GM23338 (cell line): ENCODE data around the gene KCNIP1. TPM values are rescaled to one million over a fixed set of nuclear protein-coding genes. Genes with fewer than 3 reads are reported as not detected.
A peak's percentile ranks its signal among the peaks of the same experiment; 100 is the strongest.

Experiments
- ATAC-seq: fragments of 200-7000 bp; cut with Tn5 transposase; 3 replicates; pipeline ENCODE4 v1.9.1; 2020
- DNase-seq: peaks from one replicate; pipeline ENCODE4 v3.0.0-alpha.2; 2015; ENCODE audit warnings: low spot score
- H2AFZ ChIP-seq: fragments of 200-600 bp; sonication (generic); 2 replicates; pipeline ENCODE4 v1.8.0; 2016; ENCODE audit warnings: antibody characterized with exemption, mild to moderate bottlenecking, moderate library complexity
- H3F3A ChIP-seq: fragments of 200-600 bp; sonication (generic); replicated peaks from 2 replicates; pipeline ENCODE4 v1.8.0; 2017; ENCODE audit warnings: antibody characterized with exemption, mixed run types, low read depth
- H3K27ac ChIP-seq: fragments of 200-600 bp; sonication (generic); 2 replicates; pipeline ENCODE4 v1.6.1; 2016; ENCODE audit warnings: low read depth
- H3K27me3 ChIP-seq: fragments of 200-600 bp; sonication (generic); 2 replicates; pipeline ENCODE4 v1.8.0; 2016; ENCODE audit warnings: mild to moderate bottlenecking, mixed run types, moderate library complexity; ENCODE audit not compliant: insufficient read depth
- H3K36me3 ChIP-seq: fragments of 200-600 bp; sonication (generic); 2 replicates; pipeline ENCODE4 v1.8.0; 2016; ENCODE audit warnings: mild to moderate bottlenecking; ENCODE audit not compliant: insufficient read depth
- H3K4me1 ChIP-seq: fragments of 200-600 bp; sonication (generic); 2 replicates; pipeline ENCODE4 v1.8.0; 2016; ENCODE audit warnings: mild to moderate bottlenecking, moderate library complexity; ENCODE audit not compliant: insufficient read depth
- H3K4me2 ChIP-seq: fragments of 200-600 bp; sonication (generic); 2 replicates; pipeline ENCODE4 v1.7.1; 2017; ENCODE audit warnings: mixed run types
- H3K4me3 ChIP-seq: fragments of 200-600 bp; sonication (generic); 2 replicates; pipeline ENCODE4 v1.6.1; 2016; ENCODE audit warnings: mixed run types
- H3K79me2 ChIP-seq: fragments of 200-600 bp; sonication (generic); replicated peaks from 2 replicates; pipeline ENCODE4 v1.8.0; 2017; ENCODE audit warnings: mild to moderate bottlenecking; ENCODE audit not compliant: insufficient read depth
- H3K9me2 ChIP-seq: fragments of 200-600 bp; sonication (generic); 2 replicates; pipeline ENCODE4 v1.8.0; 2017; ENCODE audit not compliant: insufficient read depth
- H4K20me1 ChIP-seq: fragments of 200-600 bp; sonication (generic); replicated peaks from 2 replicates; pipeline ENCODE4 v1.8.0; 2017; ENCODE audit warnings: mild to moderate bottlenecking; ENCODE audit not compliant: insufficient read depth
- H3K27ac Mint-ChIP-seq: 2 replicates; pipeline ENCODE4 v1.8.0; 2020; ENCODE audit warnings: inconsistent platforms, mild to moderate bottlenecking, moderate library complexity, mixed read lengths
- H3K27me3 Mint-ChIP-seq: 3 replicates; pipeline ENCODE4 v1.8.0; 2022; ENCODE audit warnings: low read depth, mild to moderate bottlenecking, moderate library complexity, mixed read lengths, inconsistent platforms; ENCODE audit not compliant: insufficient read depth, poor library complexity
- H3K36me3 Mint-ChIP-seq: 3 replicates; pipeline ENCODE4 v1.8.0; 2021; ENCODE audit warnings: low read depth, mild to moderate bottlenecking, inconsistent platforms, moderate library complexity, mixed read lengths
- H3K4me1 Mint-ChIP-seq: 3 replicates; pipeline ENCODE4 v1.8.0; 2020; ENCODE audit warnings: mild to moderate bottlenecking, inconsistent platforms, mixed read lengths
- H3K4me3 Mint-ChIP-seq: 3 replicates; pipeline ENCODE4 v1.8.0; 2021; ENCODE audit warnings: moderate library complexity, mild to moderate bottlenecking, inconsistent platforms, mixed read lengths
- H3K9me3 Mint-ChIP-seq: 3 replicates; pipeline ENCODE4 v1.8.0; 2020; ENCODE audit warnings: moderate library complexity, mild to moderate bottlenecking, inconsistent platforms, mixed read lengths
- CREB1 ChIP-seq: fragments of 250-450 bp; sonication (Bioruptor Pico); IDR thresholded peaks from 2 replicates; pipeline ENCODE4 v1.5.0; 2020; ENCODE audit warnings: low read depth, mild to moderate bottlenecking, moderate library complexity
- EZH2 ChIP-seq: fragments of 200-600 bp; sonication (generic); IDR thresholded peaks from one replicate; pipeline ENCODE4 v1.8.0; 2017; ENCODE audit warnings: antibody characterized with exemption, mild to moderate bottlenecking, low read depth; ENCODE audit not compliant: unreplicated experiment
- EZH2phosphoT487 ChIP-seq: fragments of 200-600 bp; sonication (generic); IDR thresholded peaks from one replicate; pipeline ENCODE4 v1.8.1; 2018; ENCODE audit warnings: antibody characterized with exemption; ENCODE audit not compliant: unreplicated experiment
- JUNB ChIP-seq: IDR thresholded peaks from one replicate; pipeline ENCODE4 v1.6.1; 2016; ENCODE audit warnings: antibody characterized with exemption; ENCODE audit not compliant: unreplicated experiment
- NANOG ChIP-seq: IDR thresholded peaks from 2 replicates; pipeline ENCODE4 v1.6.1; 2016; ENCODE audit warnings: antibody characterized with exemption, borderline replicate concordance
- POLR2AphosphoS5 ChIP-seq: IDR thresholded peaks from 2 replicates; pipeline ENCODE4 v1.6.1; 2016; ENCODE audit warnings: antibody characterized with exemption, low read depth
- STAT1 ChIP-seq: IDR thresholded peaks from one replicate; pipeline ENCODE4 v1.6.1; 2016; ENCODE audit warnings: antibody characterized with exemption; ENCODE audit not compliant: unreplicated experiment
- ZNF114 ChIP-seq: fragments of 250-450 bp; sonication (Bioruptor Pico); IDR thresholded peaks from 2 replicates; pipeline ENCODE4 v1.5.0; 2020; ENCODE audit warnings: mild to moderate bottlenecking, moderate library complexity
- ZNF331 ChIP-seq: fragments of 250-450 bp; sonication (Bioruptor Pico); IDR thresholded peaks from 2 replicates; pipeline ENCODE4 v1.5.0; 2020; ENCODE audit warnings: low read depth, mild to moderate bottlenecking, moderate library complexity
- polyA plus RNA-seq: library from polyadenylated mRNA; unstranded; fragments of >200 nt; fragmentation: Nextera tagmentation; extraction: Ambion mirVana; gene quantifications from 2 replicates; pipeline ENCODE4 v1.2.1, GENCODE V29; 2016
- total RNA-seq: library from RNA; depleted of rRNA; stranded (reverse); fragments of >200 nt; shearing (Covaris generic); gene quantifications from 2 replicates; pipeline ENCODE4 v1.2.3, GENCODE V29; 2014
- TF ChIP-seq, protein P1 (sequence below), 2 experiments: fragments of 200-600 bp in 1 of 2; sonication (generic) in 1 of 2; conservative IDR thresholded peaks; 2 replicates each; pipeline versions ENCODE4 v1.5.1 to v1.6.1; 2016 to 2017; ENCODE audit warnings: antibody characterized with exemption in 2 of 2, low read depth in 2 of 2, mild to moderate bottlenecking in 2 of 2, moderate library complexity in 1 of 2
- TF ChIP-seq, protein P2 (sequence below): IDR thresholded peaks from one replicate; pipeline ENCODE4 v1.6.1; 2018; ENCODE audit warnings: antibody characterized with exemption; ENCODE audit not compliant: unreplicated experiment
- TF ChIP-seq, protein P3 (sequence below): IDR thresholded peaks from 2 replicates; pipeline ENCODE4 v1.6.1; 2016; ENCODE audit warnings: antibody characterized with exemption

Gene KCNIP1
- total and polyA plus RNA-seq, 2 experiments from 2014 or later = 0.31 to 0.87 TPM

DNA sequence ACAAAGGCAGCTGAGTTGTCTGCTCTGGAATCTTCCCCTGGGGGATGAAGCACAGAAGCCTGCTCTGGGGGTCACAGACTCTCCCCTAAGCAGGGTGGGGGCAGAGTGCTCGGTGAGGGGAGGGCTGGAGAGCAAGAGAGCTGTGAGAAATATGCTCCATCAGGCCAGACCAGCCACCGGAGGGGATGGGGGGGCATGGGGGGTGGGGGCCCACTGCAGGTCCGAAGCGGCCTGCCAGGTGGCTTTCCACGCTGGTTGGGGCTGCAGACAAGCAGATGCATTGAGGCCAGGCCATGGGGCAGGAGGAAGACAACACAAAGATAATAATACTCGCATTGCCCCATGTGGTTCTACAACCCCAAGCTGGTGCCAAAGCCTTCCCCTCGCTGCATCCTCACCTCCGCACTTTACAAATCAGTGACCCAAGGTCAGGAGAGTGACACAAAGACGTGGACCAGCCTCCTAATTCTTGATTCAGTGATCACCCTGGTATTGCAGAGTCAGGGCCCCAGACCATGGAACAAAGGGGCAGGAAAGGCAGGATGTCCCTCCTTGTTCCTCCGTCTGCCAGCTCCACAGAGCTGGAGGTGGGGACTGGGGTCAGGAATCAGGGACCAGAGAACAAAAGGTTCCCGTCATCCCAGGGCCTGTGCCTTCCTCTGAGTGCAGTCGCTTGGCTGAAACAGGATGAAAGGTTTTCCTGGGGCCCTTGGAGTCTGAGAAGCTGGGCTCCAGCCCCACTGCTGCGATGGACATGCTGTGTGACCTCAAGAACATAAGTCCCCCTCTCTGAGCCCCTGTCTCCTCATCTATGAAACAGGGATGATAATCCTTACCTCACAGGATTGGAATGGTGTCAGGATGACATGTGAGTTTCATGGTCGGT, 242.5 kb downstream of the KCNIP1 start:
- Histone ChIP-seq H4K20me1 (no peaks in the 10 kb centered on the region), H3K27me3 (no peaks in the 10 kb centered on the region), H3K4me1 (peaks cover 29% of the 10 kb centered on the region), H3F3A (peaks cover 24% of the 10 kb centered on the region), H2AFZ (no peak overlapping the region), H3K4me3 (no peak overlapping the region), H3K79me2 (no peaks in the 10 kb centered on the region), H3K36me3 (no peaks in the 10 kb centered on the region), H3K9me2 (peaks cover 11% of the 10 kb centered on the region; the same call in 1 of the 2 replicates), H3K27ac (peak overlapping the region; percentile 97), H3K4me2 (no peak overlapping the region)
- peak; percentile 14 for DNase-seq
- peaks cover 6% of the 10 kb centered on the region; the same call in 2 of the 3 replicates for H3K9me3 Mint-ChIP-seq
- ATAC-seq = no peak
- TF ChIP-seq POLR2AphosphoS5 = 0 out of 2 replicates have a peak, but pooled peaks have one; percentile 5
- no peak for TF ChIP-seq ZNF331 (CRISPR knock-in tag)
- H3K4me1 Mint-ChIP-seq = peaks cover 49% of the 10 kb centered on the region
- H3K4me3 Mint-ChIP-seq = no peak overlapping the region
- peaks cover 6% of the 10 kb centered on the region for H3K36me3 Mint-ChIP-seq
- peaks cover 17% of the 10 kb centered on the region for H3K27me3 Mint-ChIP-seq
- H3K27ac Mint-ChIP-seq = peak overlapping the region; percentile 95

DNA sequence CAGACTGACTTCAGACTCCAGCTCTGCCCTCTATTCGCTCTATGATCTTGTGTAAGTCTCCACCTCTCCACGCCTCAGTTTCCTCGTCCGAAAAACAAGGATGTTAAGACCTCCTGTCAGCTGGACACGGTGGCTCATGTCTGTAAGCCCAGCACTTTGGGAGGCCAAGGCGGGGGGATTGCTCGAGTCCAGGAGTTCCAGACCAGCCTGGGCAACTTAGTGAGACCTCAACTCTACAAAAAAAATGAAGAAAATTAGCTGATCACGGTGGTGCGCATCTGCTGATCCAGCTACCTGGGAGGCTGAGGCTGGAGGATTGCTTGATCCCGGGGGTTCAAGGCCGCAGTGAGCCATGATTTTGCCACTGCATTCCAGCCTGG, 243.1 kb downstream of the KCNIP1 start:
- H3K9me3 Mint-ChIP-seq = peaks cover 6% of the 10 kb centered on the region; the same call in 2 of the 3 replicates
- Histone ChIP-seq H3K36me3 (no peaks in the 10 kb centered on the region), H2AFZ (no peak overlapping the region), H3K4me2 (no peak overlapping the region), H3K79me2 (no peaks in the 10 kb centered on the region), H3F3A (peaks cover 24% of the 10 kb centered on the region), H3K27me3 (no peaks in the 10 kb centered on the region), H3K4me3 (no peak overlapping the region), H3K27ac (peak overlapping the region; percentile 97; the same call in 1 of the 2 replicates), H4K20me1 (no peaks in the 10 kb centered on the region), H3K9me2 (peaks cover 12% of the 10 kb centered on the region; the same call in 1 of the 2 replicates), H3K4me1 (peaks cover 29% of the 10 kb centered on the region)
- H3K36me3 Mint-ChIP-seq = peaks cover 6% of the 10 kb centered on the region
- H3K4me1 Mint-ChIP-seq = peaks cover 49% of the 10 kb centered on the region
- H3K27me3 Mint-ChIP-seq = peaks cover 17% of the 10 kb centered on the region
- no peak overlapping the region for H3K4me3 Mint-ChIP-seq
- H3K27ac Mint-ChIP-seq = peak overlapping the region; percentile 44; the same call in 1 of the 2 replicates
- no peak for ATAC-seq
- no peak for DNase-seq
- TF ChIP-seq CREB1 (CRISPR knock-in tag) (no peak), NANOG (no peak), POLR2AphosphoS5 (no peak), STAT1 (no peak), EZH2phosphoT487 (no peak), EZH2 (no peak), JUNB (no peak), ZNF331 (CRISPR knock-in tag) (no peak), ZNF114 (CRISPR knock-in tag) (no peak)
- TF ChIP-seq, protein P1, sequence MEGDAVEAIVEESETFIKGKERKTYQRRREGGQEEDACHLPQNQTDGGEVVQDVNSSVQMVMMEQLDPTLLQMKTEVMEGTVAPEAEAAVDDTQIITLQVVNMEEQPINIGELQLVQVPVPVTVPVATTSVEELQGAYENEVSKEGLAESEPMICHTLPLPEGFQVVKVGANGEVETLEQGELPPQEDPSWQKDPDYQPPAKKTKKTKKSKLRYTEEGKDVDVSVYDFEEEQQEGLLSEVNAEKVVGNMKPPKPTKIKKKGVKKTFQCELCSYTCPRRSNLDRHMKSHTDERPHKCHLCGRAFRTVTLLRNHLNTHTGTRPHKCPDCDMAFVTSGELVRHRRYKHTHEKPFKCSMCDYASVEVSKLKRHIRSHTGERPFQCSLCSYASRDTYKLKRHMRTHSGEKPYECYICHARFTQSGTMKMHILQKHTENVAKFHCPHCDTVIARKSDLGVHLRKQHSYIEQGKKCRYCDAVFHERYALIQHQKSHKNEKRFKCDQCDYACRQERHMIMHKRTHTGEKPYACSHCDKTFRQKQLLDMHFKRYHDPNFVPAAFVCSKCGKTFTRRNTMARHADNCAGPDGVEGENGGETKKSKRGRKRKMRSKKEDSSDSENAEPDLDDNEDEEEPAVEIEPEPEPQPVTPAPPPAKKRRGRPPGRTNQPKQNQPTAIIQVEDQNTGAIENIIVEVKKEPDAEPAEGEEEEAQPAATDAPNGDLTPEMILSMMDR (conservative IDR thresholded peaks at IDR 0.05; ENCODE audit: low read depth in 2 of 2) = no peak
- TF ChIP-seq, protein P2, sequence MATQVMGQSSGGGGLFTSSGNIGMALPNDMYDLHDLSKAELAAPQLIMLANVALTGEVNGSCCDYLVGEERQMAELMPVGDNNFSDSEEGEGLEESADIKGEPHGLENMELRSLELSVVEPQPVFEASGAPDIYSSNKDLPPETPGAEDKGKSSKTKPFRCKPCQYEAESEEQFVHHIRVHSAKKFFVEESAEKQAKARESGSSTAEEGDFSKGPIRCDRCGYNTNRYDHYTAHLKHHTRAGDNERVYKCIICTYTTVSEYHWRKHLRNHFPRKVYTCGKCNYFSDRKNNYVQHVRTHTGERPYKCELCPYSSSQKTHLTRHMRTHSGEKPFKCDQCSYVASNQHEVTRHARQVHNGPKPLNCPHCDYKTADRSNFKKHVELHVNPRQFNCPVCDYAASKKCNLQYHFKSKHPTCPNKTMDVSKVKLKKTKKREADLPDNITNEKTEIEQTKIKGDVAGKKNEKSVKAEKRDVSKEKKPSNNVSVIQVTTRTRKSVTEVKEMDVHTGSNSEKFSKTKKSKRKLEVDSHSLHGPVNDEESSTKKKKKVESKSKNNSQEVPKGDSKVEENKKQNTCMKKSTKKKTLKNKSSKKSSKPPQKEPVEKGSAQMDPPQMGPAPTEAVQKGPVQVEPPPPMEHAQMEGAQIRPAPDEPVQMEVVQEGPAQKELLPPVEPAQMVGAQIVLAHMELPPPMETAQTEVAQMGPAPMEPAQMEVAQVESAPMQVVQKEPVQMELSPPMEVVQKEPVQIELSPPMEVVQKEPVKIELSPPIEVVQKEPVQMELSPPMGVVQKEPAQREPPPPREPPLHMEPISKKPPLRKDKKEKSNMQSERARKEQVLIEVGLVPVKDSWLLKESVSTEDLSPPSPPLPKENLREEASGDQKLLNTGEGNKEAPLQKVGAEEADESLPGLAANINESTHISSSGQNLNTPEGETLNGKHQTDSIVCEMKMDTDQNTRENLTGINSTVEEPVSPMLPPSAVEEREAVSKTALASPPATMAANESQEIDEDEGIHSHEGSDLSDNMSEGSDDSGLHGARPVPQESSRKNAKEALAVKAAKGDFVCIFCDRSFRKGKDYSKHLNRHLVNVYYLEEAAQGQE = no peak
- TF ChIP-seq, protein P3, sequence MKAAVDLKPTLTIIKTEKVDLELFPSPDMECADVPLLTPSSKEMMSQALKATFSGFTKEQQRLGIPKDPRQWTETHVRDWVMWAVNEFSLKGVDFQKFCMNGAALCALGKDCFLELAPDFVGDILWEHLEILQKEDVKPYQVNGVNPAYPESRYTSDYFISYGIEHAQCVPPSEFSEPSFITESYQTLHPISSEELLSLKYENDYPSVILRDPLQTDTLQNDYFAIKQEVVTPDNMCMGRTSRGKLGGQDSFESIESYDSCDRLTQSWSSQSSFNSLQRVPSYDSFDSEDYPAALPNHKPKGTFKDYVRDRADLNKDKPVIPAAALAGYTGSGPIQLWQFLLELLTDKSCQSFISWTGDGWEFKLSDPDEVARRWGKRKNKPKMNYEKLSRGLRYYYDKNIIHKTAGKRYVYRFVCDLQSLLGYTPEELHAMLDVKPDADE = no peak
